Calu3 (cell line): ENCODE measurements around the gene GPR17. TPM values are rescaled to one million over a fixed set of nuclear protein-coding genes. Genes with fewer than 3 reads are reported as not detected.

Source experiments
- BruUV-seq: library from RNA; stranded (reverse); fragments of 400-500 nt; replicated peaks from 2 replicates; lab custom pipeline; 2021; lab: Mats Ljungman, UMichigan
- CTCF ChIA-PET: fragments of 300-600 bp; sonication (Branson Sonifier 250); formaldehyde crosslinking; loops from one replicate; lab custom pipeline; 2022; ENCODE audit warnings: antibody characterized with exemption; lab: Charles Lee
- DNase-seq: peaks from one replicate; pipeline ENCODE4 v3.0.0; 2022
- H3K27ac Mint-ChIP-seq: one replicate; pipeline ENCODE4 v1.8.0; 2022; ENCODE audit warnings: mixed read lengths; ENCODE audit not compliant: unreplicated experiment
- H3K27me3 Mint-ChIP-seq: one replicate; pipeline ENCODE4 v1.8.0; 2022; ENCODE audit warnings: mixed read lengths; ENCODE audit not compliant: unreplicated experiment
- H3K36me3 Mint-ChIP-seq: one replicate; pipeline ENCODE4 v1.8.0; 2022; ENCODE audit warnings: mild to moderate bottlenecking, moderate library complexity, mixed read lengths; ENCODE audit not compliant: insufficient read depth, unreplicated experiment
- H3K4me1 Mint-ChIP-seq: one replicate; pipeline ENCODE4 v1.8.0; 2022; ENCODE audit warnings: mild to moderate bottlenecking, low read depth, mixed read lengths; ENCODE audit not compliant: unreplicated experiment
- H3K4me3 Mint-ChIP-seq: one replicate; pipeline ENCODE4 v1.8.0; 2022; ENCODE audit warnings: mild to moderate bottlenecking, low read depth, moderate library complexity, mixed read lengths; ENCODE audit not compliant: unreplicated experiment
- H3K9me3 Mint-ChIP-seq: one replicate; pipeline ENCODE4 v1.8.0; 2022; ENCODE audit warnings: low read depth, mixed read lengths; ENCODE audit not compliant: unreplicated experiment
- CTCF ChIP-seq: fragments of 200-600 bp; IDR thresholded peaks from one replicate; pipeline ENCODE4 v1.8.0; 2022; ENCODE audit warnings: antibody characterized with exemption; ENCODE audit not compliant: unreplicated experiment
- intact Hi-C: fragments of 100-400 bp; cut with micrococcal nuclease; formaldehyde crosslinking; loops from one replicate; pipeline ENCODE4 v1.10.0; 2022; ENCODE audit not compliant: unreplicated experiment
- total RNA-seq: library from RNA; stranded (reverse); gene quantifications from 2 replicates; pipeline ENCODE4 v1.2.3, GENCODE V29; 2022

GPR17 gene
- total RNA-seq, 1 experiment from 2014 or later: not detected

GRCh38 chr2:127642706-127643438 lies 3.1 kb upstream of the GPR17 start:
- CTCF ChIA-PET: interaction anchor here (0.6 kb wide), 1 partner anchor 13 kb away, joined by 3 read pairs; no protein-coding TSS in a partner anchor
- Mint-ChIP-seq H3K4me3 (no peak overlapping the region), H3K27ac (no peak overlapping the region), H3K27me3 (no peaks in the 10 kb centered on the region), H3K36me3 (no peaks in the 10 kb centered on the region), H3K9me3 (no peaks in the 10 kb centered on the region), H3K4me1 (no peaks in the 10 kb centered on the region)
- no TSS peak for BruUV-seq
- no peak for TF ChIP-seq CTCF
- DNase-seq: no peak
- intact Hi-C loops: no loop called here

- Mint-ChIP-seq H3K4me3 (no peak overlapping the region), H3K4me1 (no peaks in the 10 kb centered on the region)
- intact Hi-C loops: no loop called here
These were observed 2.4 kb upstream of the GPR17 start for GRCh38 chr2:127643439-127644065.

GRCh38 chr2:127644066-127645025 lies 1.6 kb upstream of the GPR17 start:
- Mint-ChIP-seq H3K36me3 (no peaks in the 10 kb centered on the region), H3K4me3 (no peak overlapping the region), H3K4me1 (no peaks in the 10 kb centered on the region), H3K27ac (no peak overlapping the region), H3K9me3 (no peaks in the 10 kb centered on the region), H3K27me3 (no peaks in the 10 kb centered on the region)
- intact Hi-C loops: loop anchor here (5.0 kb wide), 1 partner anchor 447 kb away; no protein-coding TSS in a partner anchor
- CTCF ChIA-PET: no interaction called here
- TF ChIP-seq CTCF: no peak
- BruUV-seq: no TSS peak
- no peak for DNase-seq

More at GRCh38 chr2:127643439-127644065, 2.4 kb upstream of the GPR17 start:
- no peak for DNase-seq
- no TSS peak for BruUV-seq
- Mint-ChIP-seq H3K36me3 (no peaks in the 10 kb centered on the region), H3K27ac (no peak overlapping the region), H3K27me3 (no peaks in the 10 kb centered on the region), H3K9me3 (no peaks in the 10 kb centered on the region)
- no peak for TF ChIP-seq CTCF
- CTCF ChIA-PET: no interaction called here

GRCh38 chr2:127645026-127645394 lies 943 bp upstream of the GPR17 start:
- CTCF ChIA-PET: no interaction called here
- Mint-ChIP-seq H3K36me3 (no peaks in the 10 kb centered on the region), H3K27me3 (no peaks in the 10 kb centered on the region), H3K9me3 (no peaks in the 10 kb centered on the region), H3K27ac (no peak overlapping the region), H3K4me1 (no peaks in the 10 kb centered on the region), H3K4me3 (no peak overlapping the region)
- BruUV-seq: no TSS peak
- intact Hi-C loops: loop anchor here (5.0 kb wide), 1 partner anchor 448 kb away; no protein-coding TSS in a partner anchor
- no peak for TF ChIP-seq CTCF
- no peak for DNase-seq
